NK-92 (cell line): ENCODE results near the gene RWDD1.

Experiments
- DNase-seq: peaks from one replicate; lab custom pipeline; 2025; ENCODE audit not compliant: unreplicated experiment; lab: John Stamatoyannopoulos, UW

The RWDD1 gene, protein sequence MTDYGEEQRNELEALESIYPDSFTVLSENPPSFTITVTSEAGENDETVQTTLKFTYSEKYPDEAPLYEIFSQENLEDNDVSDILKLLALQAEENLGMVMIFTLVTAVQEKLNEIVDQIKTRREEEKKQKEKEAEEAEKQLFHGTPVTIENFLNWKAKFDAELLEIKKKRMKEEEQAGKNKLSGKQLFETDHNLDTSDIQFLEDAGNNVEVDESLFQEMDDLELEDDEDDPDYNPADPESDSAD

GRCh38 chr6:116570856-116571682, at the start of gene RWDD1:
TSS of gene RWDD1 (plus strand) at chr6:116571504. CDS start at chr6:116571583, 79 bp downstream.
- peak; percentile 89 for DNase-seq

- no peak for DNase-seq
Measured at GRCh38 chr6:116522896-116523295, 48.4 kb upstream of the RWDD1 start.

- no peak for DNase-seq
Measured at GRCh38 chr6:116524236-116524635, 47.1 kb upstream of the RWDD1 start.

DNA sequence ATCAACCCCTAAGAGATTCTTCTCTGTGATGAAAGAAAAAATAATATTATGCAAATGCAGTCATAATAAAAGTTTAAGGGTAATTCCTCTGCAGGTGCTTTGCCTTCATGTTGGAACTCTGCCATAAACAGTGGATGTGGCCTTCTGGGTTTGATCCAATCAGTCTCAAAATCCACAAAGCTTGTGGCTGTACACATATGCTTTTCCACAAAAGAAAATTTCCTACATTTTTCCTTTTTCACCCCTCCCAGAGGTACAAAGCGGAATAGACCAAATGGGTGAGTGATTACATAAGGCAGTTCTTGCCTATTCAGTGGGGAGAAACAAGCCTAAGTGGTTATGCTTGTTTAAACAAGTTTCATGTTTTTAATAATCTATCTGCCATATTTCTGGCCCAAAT, 43.2 kb upstream of the RWDD1 start:
- no peak for DNase-seq

GRCh38 chr6:116528780-116529179, 42.5 kb upstream of the RWDD1 start:
- no peak for DNase-seq

DNA sequence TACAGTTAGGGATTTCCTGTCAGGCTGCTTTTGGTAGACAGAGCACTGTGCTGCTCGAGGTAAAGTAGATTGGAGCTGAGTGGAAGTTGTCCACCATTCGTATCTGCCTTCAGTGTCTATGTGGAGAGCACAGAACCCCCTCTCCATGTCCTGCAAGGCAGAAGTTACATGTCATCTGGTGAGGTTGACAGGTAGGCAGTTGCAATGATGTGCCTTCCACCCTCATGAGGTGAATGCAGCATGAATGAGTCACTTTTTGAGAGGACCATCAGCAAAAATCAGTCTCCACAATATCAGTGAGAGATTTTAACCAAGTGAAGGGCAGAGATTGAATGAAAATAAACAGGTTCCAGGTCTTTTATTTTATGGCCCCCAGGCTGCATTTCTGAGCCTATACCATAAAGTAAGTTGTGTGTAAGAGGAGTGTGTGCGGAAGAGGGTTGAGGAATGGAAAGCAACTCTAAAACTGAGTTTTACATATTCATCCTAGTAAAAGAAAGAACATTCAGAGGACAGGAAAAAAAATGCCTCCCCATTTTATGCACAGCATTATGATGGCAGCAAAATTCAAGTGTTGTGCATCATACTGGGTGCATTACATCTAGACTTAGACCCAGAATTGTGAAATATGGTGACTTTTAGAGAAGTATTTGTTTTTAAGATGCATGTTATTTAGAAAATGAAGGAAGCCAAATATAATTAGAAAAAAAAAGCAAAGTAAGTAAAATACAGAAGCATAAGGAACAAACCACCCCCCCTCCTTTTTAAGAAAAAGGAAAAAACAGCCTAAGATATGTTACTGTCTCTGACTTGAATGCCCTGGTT, 41.6 kb upstream of the RWDD1 start:
- no peak for DNase-seq

DNA sequence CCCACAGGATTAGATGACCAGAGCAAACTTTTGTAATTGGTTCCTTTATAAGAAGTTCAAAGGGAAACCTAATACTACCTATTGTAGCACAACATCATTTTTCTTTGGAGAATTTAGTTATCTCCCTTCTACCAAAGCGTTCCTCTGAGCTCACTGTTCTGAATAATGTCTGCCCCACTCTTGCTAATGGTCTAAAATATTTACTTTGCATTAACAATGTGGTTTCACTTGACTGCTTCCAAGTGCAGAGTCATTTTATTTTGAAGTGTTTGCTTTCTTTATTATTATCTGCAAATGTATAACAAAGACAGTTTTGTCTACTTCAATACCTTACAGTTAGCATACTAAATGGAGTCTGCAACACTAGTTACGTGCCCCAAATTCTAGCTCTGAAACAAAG, 40.9 kb upstream of the RWDD1 start:
- DNase-seq = no peak

DNA sequence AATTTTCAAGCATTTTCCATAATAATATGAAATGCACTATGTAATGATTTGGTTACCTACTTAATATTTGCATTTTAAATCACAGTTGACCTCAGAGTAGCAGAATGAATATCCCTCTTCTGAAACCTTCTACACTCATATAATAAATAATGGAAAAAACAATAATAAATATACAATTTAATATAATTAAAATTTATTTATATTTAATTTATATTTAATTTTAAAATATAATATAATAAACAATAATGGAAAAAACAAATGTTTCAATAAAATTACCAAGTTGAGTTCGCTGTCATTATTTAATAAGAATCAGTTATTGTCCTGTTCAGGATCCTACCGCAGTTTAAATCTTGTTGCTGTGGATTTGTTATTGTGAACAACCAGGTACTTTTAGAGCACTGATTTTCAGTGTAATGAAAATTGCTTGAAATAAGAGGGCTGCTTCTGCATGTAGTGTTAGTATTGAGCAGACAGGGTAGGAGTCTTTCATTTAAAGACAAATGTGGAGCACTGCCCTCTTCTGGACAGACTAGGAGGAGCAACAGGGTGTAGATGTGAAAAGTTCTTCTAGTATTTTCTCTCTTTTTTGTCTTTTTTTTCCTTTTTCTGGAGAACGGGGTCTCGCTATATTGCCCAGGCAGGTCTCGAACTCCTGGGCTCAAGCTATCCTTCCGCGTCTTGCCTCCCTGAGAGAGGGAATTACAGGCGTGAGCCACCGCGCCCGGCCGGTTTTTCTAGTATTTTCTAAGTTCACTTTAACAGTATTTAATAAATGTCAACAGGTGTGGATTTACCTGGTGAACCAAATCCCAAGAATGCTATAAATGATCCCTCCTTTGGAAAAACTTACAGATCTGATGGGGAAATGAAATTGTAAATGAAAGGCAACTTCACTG, 39.4 kb upstream of the RWDD1 start:
- no peak for DNase-seq

- no peak for DNase-seq
Measured at GRCh38 chr6:116533233-116533957, 37.9 kb upstream of the RWDD1 start.

- DNase-seq = no peak
Measured at GRCh38 chr6:116535109-116535508, 36.2 kb upstream of the RWDD1 start.

- no peak for DNase-seq
Measured at GRCh38 chr6:116536216-116536621, 35.1 kb upstream of the RWDD1 start.

DNA sequence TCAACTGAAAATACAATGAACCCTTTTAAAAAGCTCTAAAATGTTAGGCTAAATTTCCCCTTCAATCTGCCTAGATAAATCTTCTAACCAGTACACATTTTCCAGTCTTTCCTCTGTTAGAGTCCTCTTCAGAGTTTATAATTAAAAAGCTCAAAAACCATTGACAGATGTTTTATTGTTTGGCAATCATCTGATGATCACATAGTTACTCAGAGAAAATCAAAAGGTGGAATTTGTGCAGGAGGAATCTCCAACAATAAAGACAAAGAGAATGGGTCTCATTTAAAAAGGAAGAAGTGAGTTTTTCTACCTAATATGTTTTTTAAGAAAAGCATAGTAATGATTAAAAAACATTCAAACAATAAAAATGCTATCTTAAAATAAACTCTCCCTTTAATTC, 28.9 kb upstream of the RWDD1 start:
- DNase-seq = no peak

- no peak for DNase-seq
Measured at GRCh38 chr6:116543149-116543548, 28.2 kb upstream of the RWDD1 start.

GRCh38 chr6:116545651-116546050, 25.7 kb upstream of the RWDD1 start, which contains the start of gene TRAPPC3L:
TSS of gene TRAPPC3L (minus strand) at chr6:116545684. CDS start at chr6:116545514, 170 bp downstream.
- no peak for DNase-seq

- DNase-seq = no peak
Measured at GRCh38 chr6:116547358-116547757, 23.9 kb upstream of the RWDD1 start.

DNA sequence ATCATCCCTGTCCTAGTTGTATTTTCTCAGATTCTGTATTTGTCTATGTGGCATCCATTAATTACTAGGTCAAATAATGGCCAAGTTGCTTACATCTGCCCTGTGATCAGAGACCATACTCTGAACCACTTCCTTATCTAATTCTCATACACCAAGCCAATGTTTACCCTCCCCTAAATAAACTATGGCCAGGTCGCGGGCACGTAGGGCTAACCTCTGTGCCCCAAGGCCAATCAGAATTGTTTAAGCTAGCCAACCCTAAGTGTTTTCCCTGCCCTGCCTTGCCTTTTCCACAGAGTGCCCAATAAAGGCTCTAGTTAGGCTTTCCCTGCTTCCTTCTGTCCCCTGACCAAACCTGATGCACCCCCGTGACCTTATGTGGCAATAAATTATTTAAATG, 20.5 kb upstream of the RWDD1 start:
- DNase-seq = no peak

DNA sequence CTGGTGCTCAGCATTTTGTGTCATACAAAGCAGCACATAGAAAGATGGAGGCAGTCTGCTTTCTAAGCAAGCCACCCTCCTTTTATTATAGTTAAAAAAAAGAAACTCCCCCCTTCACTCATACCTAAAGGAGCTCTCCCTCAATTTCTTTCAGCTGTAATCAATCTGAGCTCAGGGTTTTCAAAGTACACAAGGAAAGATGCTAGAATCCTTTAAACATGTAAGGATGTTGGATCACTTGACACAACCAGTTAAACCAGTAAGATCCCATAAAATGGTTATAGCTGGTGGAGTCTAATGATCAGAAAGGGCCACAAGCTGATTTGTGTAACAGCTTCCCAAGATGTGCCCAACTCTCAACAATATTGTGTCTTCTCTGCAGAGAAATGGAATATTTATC, 17.9 kb upstream of the RWDD1 start, which contains the start of gene CALHM4:
Gene CALHM4 (plus strand): TSS at position 301 of the 400 bp plus-strand sequence. CDS start 43 bp downstream, at position 344.
- no peak for DNase-seq

DNA sequence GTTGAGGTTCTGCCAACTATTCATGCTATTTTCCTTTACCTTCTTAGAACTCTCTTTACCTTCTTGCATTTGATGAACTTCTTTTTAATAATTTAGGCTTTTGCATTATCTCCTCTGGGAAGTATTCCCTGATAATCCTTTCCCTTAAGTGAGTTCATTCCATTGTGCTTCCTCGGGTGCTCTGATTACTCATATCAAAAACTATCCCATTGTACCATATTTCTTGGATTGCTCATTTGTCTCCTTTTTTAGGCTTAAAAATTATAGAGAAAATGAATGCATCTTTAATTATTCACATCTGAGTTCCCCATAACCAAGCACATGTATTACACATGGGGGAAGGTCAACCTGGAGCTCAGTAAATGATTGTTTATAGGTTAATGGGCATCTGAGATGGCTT, 15.2 kb upstream of the RWDD1 start:
- no peak for DNase-seq

DNA sequence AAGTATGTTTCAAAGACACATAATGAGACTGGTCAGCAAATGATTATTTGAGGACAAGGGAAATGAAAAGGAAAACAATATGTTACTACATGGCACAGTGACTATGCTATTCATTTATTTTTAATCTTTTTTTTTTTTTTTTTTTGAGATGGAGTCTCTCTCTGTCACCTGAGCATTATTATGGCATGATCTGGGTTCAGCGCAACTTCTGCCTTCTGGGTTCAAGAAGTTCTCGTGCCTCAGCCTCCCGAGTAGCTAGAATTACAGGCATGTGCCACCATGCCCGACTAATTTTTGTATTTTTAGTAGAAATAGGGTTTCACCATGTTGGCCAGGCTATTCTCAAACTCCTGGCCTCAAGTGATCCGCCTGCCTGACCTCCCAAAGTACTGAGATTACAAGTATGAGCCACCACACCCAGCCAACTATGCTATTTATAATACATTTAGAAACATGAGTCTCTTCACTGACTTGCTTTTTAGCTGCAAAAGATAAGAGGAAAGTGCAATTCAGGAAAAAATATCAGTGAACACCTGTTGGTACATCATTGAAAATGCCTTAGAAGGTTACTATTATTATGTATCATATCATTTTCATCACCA, 14.4 kb upstream of the RWDD1 start:
- DNase-seq = no peak
